ENCODE results near the gene PFDN6. TPM values are rescaled to one million over a fixed set of nuclear protein-coding genes. Genes with fewer than 3 reads are reported as not detected.
A peak's percentile ranks its signal among the peaks of the same experiment; 100 is the strongest.

The PFDN6 gene
- total and polyA plus RNA-seq, 9 of the 15 experiments (the other 6 are each of a cell fraction or from before 2014, with no cell fraction given), result 6.8 to 475 (median 216) TPM

DNA sequence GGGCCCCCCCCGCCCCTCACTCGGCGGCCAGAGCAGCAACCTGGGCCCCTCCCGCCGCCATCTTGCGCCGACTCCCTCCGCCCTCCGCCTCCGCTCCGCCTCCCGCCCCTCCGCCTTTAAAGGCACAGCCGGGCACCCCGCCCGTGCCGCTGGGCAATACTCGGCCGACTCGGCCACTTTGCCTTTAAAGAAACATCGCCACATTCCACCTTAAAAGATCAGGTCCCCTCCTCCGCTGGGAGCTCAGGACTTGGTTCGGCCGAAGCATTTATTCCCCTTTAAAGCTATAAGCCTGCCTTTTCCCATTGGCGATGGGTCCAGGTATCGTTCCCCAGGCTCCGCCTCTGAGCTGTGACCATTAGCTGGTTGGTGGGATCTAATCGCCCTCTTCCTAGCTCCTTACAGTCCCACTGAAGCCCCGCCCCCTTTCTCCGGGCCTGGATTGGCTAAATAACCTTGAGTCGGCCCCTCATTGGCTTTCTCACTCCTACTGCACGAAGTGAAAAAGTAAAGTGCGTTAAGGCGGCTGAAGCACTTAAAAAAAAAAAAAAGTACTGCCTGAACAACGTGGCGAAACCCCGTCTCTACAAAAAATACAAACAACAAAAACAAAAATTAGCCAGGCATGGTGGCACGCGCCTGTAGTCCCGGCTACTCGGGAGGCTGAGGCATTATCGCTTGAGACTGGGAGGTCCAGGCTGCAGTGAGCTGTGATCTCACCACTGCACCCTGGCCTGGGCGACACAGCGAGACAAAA is 28.4 kb downstream of the PFDN6 start, which contains the start of gene ZBTB22 (continued):
- TF ChIP-seq, protein P1, sequence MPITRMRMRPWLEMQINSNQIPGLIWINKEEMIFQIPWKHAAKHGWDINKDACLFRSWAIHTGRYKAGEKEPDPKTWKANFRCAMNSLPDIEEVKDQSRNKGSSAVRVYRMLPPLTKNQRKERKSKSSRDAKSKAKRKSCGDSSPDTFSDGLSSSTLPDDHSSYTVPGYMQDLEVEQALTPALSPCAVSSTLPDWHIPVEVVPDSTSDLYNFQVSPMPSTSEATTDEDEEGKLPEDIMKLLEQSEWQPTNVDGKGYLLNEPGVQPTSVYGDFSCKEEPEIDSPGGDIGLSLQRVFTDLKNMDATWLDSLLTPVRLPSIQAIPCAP (CRISPR knock-in tag; IDR thresholded peaks at IDR 0.05; ENCODE audit: borderline replicate concordance), result no peak
- peak; percentile 59; the same call in 1 of the 2 replicates for TF ChIP-seq MBD2 (IDR thresholded peaks at IDR 0.05; ENCODE audit: borderline replicate concordance, low read depth)
- no peak for TF ChIP-seq SIRT6 (IDR thresholded peaks at IDR 0.05; ENCODE audit: low read depth, low read length)
- TF ChIP-seq ZNF121 (CRISPR knock-in tag; conservative IDR thresholded peaks at IDR 0.05), result peak; percentile 59; the same call in 1 of the 2 replicates
- TF ChIP-seq ZNF696 (CRISPR knock-in tag; conservative IDR thresholded peaks at IDR 0.05), result no peak
- TF ChIP-seq HOXB6 (CRISPR knock-in tag; IDR thresholded peaks at IDR 0.05; ENCODE audit: borderline replicate concordance), result no peak
- peak; percentile 13; the same call in 1 of the 2 replicates for TF ChIP-seq TCF3 (CRISPR knock-in tag; IDR thresholded peaks at IDR 0.05)
- no peak for TF ChIP-seq DMBX1 (CRISPR knock-in tag; IDR thresholded peaks at IDR 0.05; ENCODE audit: borderline replicate concordance)
- TF ChIP-seq, protein P2, sequence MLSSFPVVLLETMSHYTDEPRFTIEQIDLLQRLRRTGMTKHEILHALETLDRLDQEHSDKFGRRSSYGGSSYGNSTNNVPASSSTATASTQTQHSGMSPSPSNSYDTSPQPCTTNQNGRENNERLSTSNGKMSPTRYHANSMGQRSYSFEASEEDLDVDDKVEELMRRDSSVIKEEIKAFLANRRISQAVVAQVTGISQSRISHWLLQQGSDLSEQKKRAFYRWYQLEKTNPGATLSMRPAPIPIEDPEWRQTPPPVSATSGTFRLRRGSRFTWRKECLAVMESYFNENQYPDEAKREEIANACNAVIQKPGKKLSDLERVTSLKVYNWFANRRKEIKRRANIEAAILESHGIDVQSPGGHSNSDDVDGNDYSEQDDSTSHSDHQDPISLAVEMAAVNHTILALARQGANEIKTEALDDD (IDR thresholded peaks at IDR 0.05), result no peak
- no peak for TF ChIP-seq ZC3H8 (IDR thresholded peaks at IDR 0.05)
- TF ChIP-seq XRCC5 (IDR thresholded peaks at IDR 0.05; ENCODE audit: low read depth, low read length), result peak; percentile 32; the same call in 1 of the 2 replicates
- no peak for TF ChIP-seq TGIF2 (CRISPR knock-in tag; IDR thresholded peaks at IDR 0.05)
- TF ChIP-seq, protein P3, sequence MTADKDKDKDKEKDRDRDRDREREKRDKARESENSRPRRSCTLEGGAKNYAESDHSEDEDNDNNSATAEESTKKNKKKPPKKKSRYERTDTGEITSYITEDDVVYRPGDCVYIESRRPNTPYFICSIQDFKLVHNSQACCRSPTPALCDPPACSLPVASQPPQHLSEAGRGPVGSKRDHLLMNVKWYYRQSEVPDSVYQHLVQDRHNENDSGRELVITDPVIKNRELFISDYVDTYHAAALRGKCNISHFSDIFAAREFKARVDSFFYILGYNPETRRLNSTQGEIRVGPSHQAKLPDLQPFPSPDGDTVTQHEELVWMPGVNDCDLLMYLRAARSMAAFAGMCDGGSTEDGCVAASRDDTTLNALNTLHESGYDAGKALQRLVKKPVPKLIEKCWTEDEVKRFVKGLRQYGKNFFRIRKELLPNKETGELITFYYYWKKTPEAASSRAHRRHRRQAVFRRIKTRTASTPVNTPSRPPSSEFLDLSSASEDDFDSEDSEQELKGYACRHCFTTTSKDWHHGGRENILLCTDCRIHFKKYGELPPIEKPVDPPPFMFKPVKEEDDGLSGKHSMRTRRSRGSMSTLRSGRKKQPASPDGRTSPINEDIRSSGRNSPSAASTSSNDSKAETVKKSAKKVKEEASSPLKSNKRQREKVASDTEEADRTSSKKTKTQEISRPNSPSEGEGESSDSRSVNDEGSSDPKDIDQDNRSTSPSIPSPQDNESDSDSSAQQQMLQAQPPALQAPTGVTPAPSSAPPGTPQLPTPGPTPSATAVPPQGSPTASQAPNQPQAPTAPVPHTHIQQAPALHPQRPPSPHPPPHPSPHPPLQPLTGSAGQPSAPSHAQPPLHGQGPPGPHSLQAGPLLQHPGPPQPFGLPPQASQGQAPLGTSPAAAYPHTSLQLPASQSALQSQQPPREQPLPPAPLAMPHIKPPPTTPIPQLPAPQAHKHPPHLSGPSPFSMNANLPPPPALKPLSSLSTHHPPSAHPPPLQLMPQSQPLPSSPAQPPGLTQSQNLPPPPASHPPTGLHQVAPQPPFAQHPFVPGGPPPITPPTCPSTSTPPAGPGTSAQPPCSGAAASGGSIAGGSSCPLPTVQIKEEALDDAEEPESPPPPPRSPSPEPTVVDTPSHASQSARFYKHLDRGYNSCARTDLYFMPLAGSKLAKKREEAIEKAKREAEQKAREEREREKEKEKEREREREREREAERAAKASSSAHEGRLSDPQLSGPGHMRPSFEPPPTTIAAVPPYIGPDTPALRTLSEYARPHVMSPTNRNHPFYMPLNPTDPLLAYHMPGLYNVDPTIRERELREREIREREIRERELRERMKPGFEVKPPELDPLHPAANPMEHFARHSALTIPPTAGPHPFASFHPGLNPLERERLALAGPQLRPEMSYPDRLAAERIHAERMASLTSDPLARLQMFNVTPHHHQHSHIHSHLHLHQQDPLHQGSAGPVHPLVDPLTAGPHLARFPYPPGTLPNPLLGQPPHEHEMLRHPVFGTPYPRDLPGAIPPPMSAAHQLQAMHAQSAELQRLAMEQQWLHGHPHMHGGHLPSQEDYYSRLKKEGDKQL (CRISPR knock-in tag; IDR thresholded peaks at IDR 0.05; ENCODE audit: borderline replicate concordance), result no peak
- TF ChIP-seq, protein P4, sequence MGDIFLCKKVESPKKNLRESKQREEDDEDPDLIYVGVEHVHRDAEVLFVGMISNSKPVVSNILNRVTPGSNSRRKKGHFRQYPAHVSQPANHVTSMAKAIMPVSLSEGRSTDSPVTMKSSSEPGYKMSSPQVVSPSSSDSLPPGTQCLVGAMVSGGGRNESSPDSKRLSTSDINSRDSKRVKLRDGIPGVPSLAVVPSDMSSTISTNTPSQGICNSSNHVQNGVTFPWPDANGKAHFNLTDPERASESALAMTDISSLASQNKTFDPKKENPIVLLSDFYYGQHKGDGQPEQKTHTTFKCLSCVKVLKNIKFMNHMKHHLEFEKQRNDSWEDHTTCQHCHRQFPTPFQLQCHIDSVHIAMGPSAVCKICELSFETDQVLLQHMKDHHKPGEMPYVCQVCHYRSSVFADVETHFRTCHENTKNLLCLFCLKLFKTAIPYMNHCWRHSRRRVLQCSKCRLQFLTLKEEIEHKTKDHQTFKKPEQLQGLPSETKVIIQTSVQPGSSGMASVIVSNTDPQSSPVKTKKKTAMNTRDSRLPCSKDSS (IDR thresholded peaks at IDR 0.05; ENCODE audit: low read depth, partially characterized antibody), result no peak
- TF ChIP-seq, protein P5, sequence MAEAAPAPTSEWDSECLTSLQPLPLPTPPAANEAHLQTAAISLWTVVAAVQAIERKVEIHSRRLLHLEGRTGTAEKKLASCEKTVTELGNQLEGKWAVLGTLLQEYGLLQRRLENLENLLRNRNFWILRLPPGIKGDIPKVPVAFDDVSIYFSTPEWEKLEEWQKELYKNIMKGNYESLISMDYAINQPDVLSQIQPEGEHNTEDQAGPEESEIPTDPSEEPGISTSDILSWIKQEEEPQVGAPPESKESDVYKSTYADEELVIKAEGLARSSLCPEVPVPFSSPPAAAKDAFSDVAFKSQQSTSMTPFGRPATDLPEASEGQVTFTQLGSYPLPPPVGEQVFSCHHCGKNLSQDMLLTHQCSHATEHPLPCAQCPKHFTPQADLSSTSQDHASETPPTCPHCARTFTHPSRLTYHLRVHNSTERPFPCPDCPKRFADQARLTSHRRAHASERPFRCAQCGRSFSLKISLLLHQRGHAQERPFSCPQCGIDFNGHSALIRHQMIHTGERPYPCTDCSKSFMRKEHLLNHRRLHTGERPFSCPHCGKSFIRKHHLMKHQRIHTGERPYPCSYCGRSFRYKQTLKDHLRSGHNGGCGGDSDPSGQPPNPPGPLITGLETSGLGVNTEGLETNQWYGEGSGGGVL (CRISPR knock-in tag; IDR thresholded peaks at IDR 0.05), result no peak
- no peak for TF ChIP-seq KLF16 (IDR thresholded peaks at IDR 0.05)

All from K562 (cell line).